PC-3 (cell line): Measurements from ENCODE around the gene CREBL2. TPM values are rescaled to one million over a fixed set of nuclear protein-coding genes. Genes with fewer than 3 reads are reported as not detected.

Source experiments
- ATAC-seq: fragments of 200-7000 bp; cut with Tn5 transposase; 2 replicates; pipeline ENCODE4 v1.9.1; 2020; ENCODE audit warnings: mild to moderate bottlenecking, moderate library complexity
- BruUV-seq: library from RNA; stranded (reverse); fragments of 400-500 nt; replicated peaks from 2 replicates; lab custom pipeline; 2021; lab: Mats Ljungman, UMichigan
- CTCF ChIA-PET: fragments of 300-600 bp; sonication (Branson Sonifier 250); formaldehyde crosslinking; loops from one replicate; lab custom pipeline; 2022; ENCODE audit warnings: antibody characterized with exemption; lab: Charles Lee
- POLR2A ChIA-PET: fragments of 300-600 bp; sonication (Branson Sonifier 250); formaldehyde crosslinking; loops from one replicate; lab custom pipeline; 2022; ENCODE audit warnings: antibody characterized with exemption; ENCODE audit not compliant: unreplicated experiment; lab: Charles Lee
- DNase-seq: peaks from one replicate; pipeline ENCODE4 v3.0.0-alpha.2; 2015
- H2AFZ ChIP-seq: fragments of 300-600 bp; sonication (generic); 2 replicates; pipeline ENCODE4 v1.6.0; 2016; ENCODE audit warnings: antibody characterized with exemption, low read length
- H3F3A ChIP-seq: fragments of 300-600 bp; sonication (generic); one replicate; pipeline ENCODE4 v1.6.0; 2017; ENCODE audit warnings: antibody characterized with exemption, low read length, control low read depth, mild to moderate bottlenecking; ENCODE audit not compliant: unreplicated experiment
- H3K27ac ChIP-seq: fragments of 300-600 bp; sonication (generic); 2 replicates; pipeline ENCODE4 v1.5.1; 2016; ENCODE audit warnings: mild to moderate bottlenecking, low read length
- H3K27me3 ChIP-seq: fragments of 300-600 bp; sonication (generic); 2 replicates; pipeline ENCODE4 v1.6.1; 2016; ENCODE audit warnings: low read length, mixed read lengths
- H3K36me3 ChIP-seq: fragments of 300-600 bp; sonication (generic); 2 replicates; pipeline ENCODE4 v1.6.1; 2016; ENCODE audit warnings: low read depth, mixed run types, low read length, mixed read lengths
- H3K4me1 ChIP-seq: fragments of 300-600 bp; sonication (generic); 2 replicates; pipeline ENCODE4 v1.5.1; 2016; ENCODE audit warnings: low read length; ENCODE audit not compliant: insufficient read depth
- H3K4me2 ChIP-seq: fragments of 300-600 bp; sonication (generic); 2 replicates; pipeline ENCODE4 v1.6.0; 2016; ENCODE audit warnings: low read length
- H3K4me3 ChIP-seq: fragments of 300-600 bp; sonication (generic); 2 replicates; pipeline ENCODE4 v1.5.1; 2016; ENCODE audit warnings: mild to moderate bottlenecking, low read length, mixed read lengths
- H3K79me2 ChIP-seq: fragments of 300-600 bp; sonication (generic); 2 replicates; pipeline ENCODE4 v1.6.1; 2017; ENCODE audit warnings: low read length, mixed read lengths
- H3K9ac ChIP-seq: fragments of 300-600 bp; sonication (generic); 2 replicates; pipeline ENCODE4 v1.6.0; 2016; ENCODE audit warnings: mild to moderate bottlenecking, low read length
- H3K9me2 ChIP-seq: fragments of 300-600 bp; sonication (generic); replicated peaks from 2 replicates; pipeline ENCODE4 v1.6.1; 2016; ENCODE audit warnings: mixed run types, low read length, mixed read lengths
- H3K9me3 ChIP-seq: fragments of 300-600 bp; sonication (generic); 2 replicates; pipeline ENCODE4 v1.6.1; 2016; ENCODE audit warnings: low read length, mixed read lengths
- H4K20me1 ChIP-seq: fragments of 300-600 bp; sonication (generic); 2 replicates; pipeline ENCODE4 v1.6.1; 2016; ENCODE audit warnings: low read length, mixed read lengths
- CTCF ChIP-seq: fragments of 300-600 bp; sonication (generic); conservative IDR thresholded peaks from 2 replicates; pipeline ENCODE4 v1.5.1; 2017; ENCODE audit warnings: antibody characterized with exemption, low read depth, mild to moderate bottlenecking, low read length
- EZH2 ChIP-seq: fragments of 300-600 bp; sonication (generic); IDR thresholded peaks from one replicate; pipeline ENCODE4 v1.6.1; 2017; ENCODE audit warnings: antibody characterized with exemption, mild to moderate bottlenecking, low read length; ENCODE audit not compliant: unreplicated experiment
- EZH2phosphoT487 ChIP-seq: fragments of 300-600 bp; sonication (generic); IDR thresholded peaks from 2 replicates; pipeline ENCODE4 v1.6.1; 2018; ENCODE audit warnings: mild to moderate bottlenecking, antibody characterized with exemption, low read length, borderline replicate concordance
- intact Hi-C: fragments of 100-400 bp; cut with micrococcal nuclease; formaldehyde crosslinking; loops from 2 replicates; pipeline ENCODE4 v1.9.0; 2023
- total RNA-seq: library from RNA; depleted of rRNA; stranded (reverse); fragments of >200 nt; gene quantifications from 2 replicates; pipeline ENCODE4 v1.2.3, GENCODE V29; 2014

CREBL2 gene
- total RNA-seq, 1 experiment from 2014 or later: 14.2 TPM

GRCh38 chr12:12653922-12654321 lies 42.2 kb downstream of the CREBL2 start:
- H3K4me2 ChIP-seq: no peak overlapping the region
- H3F3A ChIP-seq: no peaks in the 10 kb centered on the region
- peaks cover 5% of the 10 kb centered on the region; the same call in 1 of the 2 replicates for H3K9me3 ChIP-seq
- ATAC-seq (no peak), DNase-seq (no peak)
- H3K9ac ChIP-seq: no peak overlapping the region
- CTCF ChIA-PET: interaction anchor here (0.5 kb wide), 1 partner anchor 69 kb away, joined by 3 read pairs; no protein-coding TSS in a partner anchor
- no peaks in the 10 kb centered on the region for H3K79me2 ChIP-seq
- H3K36me3 ChIP-seq: no peaks in the 10 kb centered on the region; the same call in 1 of the 2 replicates
- no peaks in the 10 kb centered on the region for H3K4me1 ChIP-seq
- H3K4me3 ChIP-seq: no peak overlapping the region
- H3K27me3 ChIP-seq: no peaks in the 10 kb centered on the region
- H4K20me1 ChIP-seq: no peaks in the 10 kb centered on the region
- no peak overlapping the region for H2AFZ ChIP-seq
- POLR2A ChIA-PET: no interaction called here
- H3K9me2 ChIP-seq: no peaks in the 10 kb centered on the region
- TF ChIP-seq EZH2: no peak
- no peak for TF ChIP-seq EZH2phosphoT487
- no peak for TF ChIP-seq CTCF
- H3K27ac ChIP-seq: no peak overlapping the region
- no TSS peak for BruUV-seq
- intact Hi-C loops: no loop called here

- intact Hi-C loops: loop anchor here (5.0 kb wide), 2 partner anchors 47 to 93 kb away; partner anchors contain the start of gene DUSP16
- ATAC-seq (no peak), DNase-seq (no peak)
- Histone ChIP-seq H3K27ac (no peak overlapping the region), H2AFZ (no peak overlapping the region), H3K27me3 (no peaks in the 10 kb centered on the region), H3K9me2 (no peaks in the 10 kb centered on the region), H3K79me2 (no peaks in the 10 kb centered on the region), H3K4me3 (no peak overlapping the region), H4K20me1 (no peaks in the 10 kb centered on the region), H3K4me1 (no peaks in the 10 kb centered on the region), H3K36me3 (no peaks in the 10 kb centered on the region), H3K4me2 (no peak overlapping the region), H3K9me3 (no peaks in the 10 kb centered on the region), H3F3A (no peaks in the 10 kb centered on the region), H3K9ac (no peak overlapping the region)
- ChIA-PET CTCF (no interaction called here), POLR2A (no interaction called here)
- TF ChIP-seq CTCF (no peak), EZH2 (no peak), EZH2phosphoT487 (no peak)
- no TSS peak for BruUV-seq
Measured at GRCh38 chr12:12654691-12655460, 43.2 kb downstream of the CREBL2 start.

- Histone ChIP-seq H3K4me2 (no peak overlapping the region), H3K9me2 (no peaks in the 10 kb centered on the region), H3K9ac (no peak overlapping the region), H3K4me3 (no peak overlapping the region), H2AFZ (no peak overlapping the region), H3K79me2 (no peaks in the 10 kb centered on the region), H4K20me1 (no peaks in the 10 kb centered on the region), H3K9me3 (no peaks in the 10 kb centered on the region), H3K27ac (no peak overlapping the region), H3F3A (no peaks in the 10 kb centered on the region), H3K27me3 (no peaks in the 10 kb centered on the region), H3K4me1 (no peaks in the 10 kb centered on the region), H3K36me3 (no peaks in the 10 kb centered on the region)
- no TSS peak for BruUV-seq
- CTCF ChIA-PET: no interaction called here
- ATAC-seq (no peak), DNase-seq (no peak)
- TF ChIP-seq EZH2 (no peak), CTCF (no peak), EZH2phosphoT487 (no peak)
- POLR2A ChIA-PET: no interaction called here
- intact Hi-C loops: no loop called here
Measured at GRCh38 chr12:12660201-12660600, 48.5 kb downstream of the CREBL2 start.
